Liver (tissue), 9 donors: ENCODE data around the gene TIMM17B. TPM values are rescaled to one million over a fixed set of nuclear protein-coding genes. Genes with fewer than 3 reads are reported as not detected.

Experiments used
- DNase-seq: peaks from one replicate; pipeline ENCODE4 v3.0.0-alpha.2; 2017; ENCODE audit warnings: low spot score
- H3K27ac ChIP-seq, 2 donors: one replicate each; pipeline ENCODE4 v1.7.0; 2013; ENCODE audit warnings: inconsistent platforms in 2 of 2, low read length in 2 of 2, control low read depth in 1 of 2, low read depth in 1 of 2, mild to moderate bottlenecking in 1 of 2
- H3K27me3 ChIP-seq, 4 donors: one replicate each; pipeline versions ENCODE4 v1.6.1 to v1.7.0; 2013; ENCODE audit warnings: low read length in 3 of 4, inconsistent platforms in 1 of 4, mild to moderate bottlenecking in 1 of 4, moderate library complexity in 1 of 4; ENCODE audit not compliant: control insufficient read depth in 4 of 4, insufficient read depth in 4 of 4
- H3K36me3 ChIP-seq, 4 donors: one replicate each; pipeline versions ENCODE4 v1.6.1 to v1.7.0; 2013; ENCODE audit warnings: low read length in 3 of 4, mild to moderate bottlenecking in 3 of 4, low read depth in 1 of 4, moderate library complexity in 1 of 4; ENCODE audit not compliant: control insufficient read depth in 4 of 4, insufficient read depth in 3 of 4
- H3K4me1 ChIP-seq, 4 donors: one replicate each; pipeline versions ENCODE4 v1.6.1 to v1.7.0; 2013; ENCODE audit warnings: low read length in 3 of 4, mild to moderate bottlenecking in 3 of 4, moderate library complexity in 1 of 4; ENCODE audit not compliant: control insufficient read depth in 4 of 4, insufficient read depth in 4 of 4
- H3K4me3 ChIP-seq, 3 donors: one replicate each; pipeline versions ENCODE4 v1.6.1 to v1.7.0; 2013; ENCODE audit warnings: low read length in 3 of 3, control low read depth in 1 of 3, low read depth in 1 of 3, mild to moderate bottlenecking in 1 of 3
- H3K9ac ChIP-seq, 2 donors: one replicate each; pipeline ENCODE4 v1.7.0; 2013; ENCODE audit warnings: low read length in 2 of 2, mild to moderate bottlenecking in 2 of 2, moderate library complexity in 2 of 2, control low read depth in 1 of 2, low read depth in 1 of 2
- H3K9me3 ChIP-seq, 4 donors: one replicate each; pipeline versions ENCODE4 v1.6.1 to v1.7.0; 2013; ENCODE audit warnings: low read length in 3 of 4; ENCODE audit not compliant: control insufficient read depth in 4 of 4
- EGR1 ChIP-seq, 2 donors: IDR thresholded peaks; 2 replicates each; pipeline ENCODE4 v1.6.1; 2016 to 2018; ENCODE audit warnings: antibody characterized with exemption in 2 of 2, low read depth in 2 of 2
- FOXA1 ChIP-seq: IDR thresholded peaks from 2 replicates; pipeline ENCODE4 v1.6.1; 2016; ENCODE audit warnings: antibody characterized with exemption
- GABPA ChIP-seq, 2 donors: IDR thresholded peaks in 1 of 2; conservative IDR thresholded peaks in 1 of 2; 2 replicates each; pipeline ENCODE4 v1.6.1; 2016; ENCODE audit warnings: antibody characterized with exemption in 2 of 2, mild to moderate bottlenecking in 1 of 2, moderate library complexity in 1 of 2
- HNF4A ChIP-seq, 2 donors: conservative IDR thresholded peaks; 2 replicates each; pipeline ENCODE4 v1.6.1; 2016; ENCODE audit warnings: antibody characterized with exemption in 2 of 2, mild to moderate bottlenecking in 2 of 2
- HNF4G ChIP-seq: IDR thresholded peaks from 2 replicates; pipeline ENCODE4 v1.6.1; 2016; ENCODE audit warnings: antibody characterized with exemption
- JUND ChIP-seq, 2 donors: IDR thresholded peaks; 2 replicates each; pipeline ENCODE4 v1.6.1; 2016; ENCODE audit warnings: antibody characterized with exemption in 2 of 2
- NR2F2 ChIP-seq: IDR thresholded peaks from 2 replicates; pipeline ENCODE4 v1.6.1; 2016; ENCODE audit warnings: antibody characterized with exemption
- RAD21 ChIP-seq, 2 donors: IDR thresholded peaks; 2 replicates each; pipeline ENCODE4 v1.6.1; 2016; ENCODE audit warnings: antibody characterized with exemption in 2 of 2, mild to moderate bottlenecking in 2 of 2
- RXRA ChIP-seq, 2 donors: IDR thresholded peaks; 2 replicates each; pipeline ENCODE4 v1.6.1; 2017 to 2018; ENCODE audit warnings: antibody characterized with exemption in 2 of 2, mild to moderate bottlenecking in 1 of 2
- SP1 ChIP-seq: IDR thresholded peaks from 2 replicates; pipeline ENCODE4 v1.6.1; 2018; ENCODE audit warnings: antibody characterized with exemption, mild to moderate bottlenecking
- YY1 ChIP-seq: IDR thresholded peaks from 2 replicates; pipeline ENCODE4 v1.6.1; 2016; ENCODE audit warnings: antibody characterized with exemption, mild to moderate bottlenecking
- WGBS: extraction: QIAGEN DNeasy Blood & Tissue Kit; methylation state at CpG from one replicate; pipeline ENCODE4 v1.1.7; 2013; 5-methylcytosine and 5-hydroxymethylcytosine counted together
- polyA plus RNA-seq, 2 donors: library from polyadenylated mRNA; stranded (reverse) in 1 of 2; unstranded in 1 of 2; fragments of 200-250 nt in 1 of 2; fragments of >200 nt in 1 of 2; fragmentation: Nextera tagmentation in 1 of 2; extraction: Ambion mirVana in 1 of 2; gene quantifications; one replicate each; pipeline versions ENCODE4 v1.2.1 to v1.2.3, GENCODE V29; 2013 to 2015
- total RNA-seq, 2 donors: library from RNA; depleted of rRNA; stranded (reverse); fragments of >200 nt; gene quantifications; one replicate each; pipeline ENCODE4 v1.2.3, GENCODE V29; 2014
- TF ChIP-seq, protein P1 (sequence below): IDR thresholded peaks from 2 replicates; pipeline ENCODE4 v1.6.1; 2016; ENCODE audit warnings: antibody characterized with exemption
- TF ChIP-seq, protein P2 (sequence below): IDR thresholded peaks from 2 replicates; pipeline ENCODE4 v1.6.1; 2016; ENCODE audit warnings: antibody characterized with exemption
- TF ChIP-seq, protein P3 (sequence below): IDR thresholded peaks from 2 replicates; pipeline ENCODE4 v1.6.1; 2016; ENCODE audit warnings: antibody characterized with exemption
- TF ChIP-seq, protein P4 (sequence below): fragments of 150-350 bp; IDR thresholded peaks from 2 replicates; pipeline ENCODE4 v1.5.1; 2017; ENCODE audit warnings: improper control_type of control experiment, low read depth, low read length; ENCODE audit not compliant: missing input control
- TF ChIP-seq, protein P5 (sequence below): IDR thresholded peaks from 2 replicates; pipeline ENCODE4 v1.6.1; 2016; ENCODE audit warnings: antibody characterized with exemption, mild to moderate bottlenecking
- donor health status: healthy.
- donor health status: healthy.
- donor health status: healthy.
- donor health status: healthy.
- donor health status: healthy.

The TIMM17B gene
- total and polyA plus RNA-seq, 4 donors: 22.8 to 53.1 (median 30.0) TPM

DNA sequence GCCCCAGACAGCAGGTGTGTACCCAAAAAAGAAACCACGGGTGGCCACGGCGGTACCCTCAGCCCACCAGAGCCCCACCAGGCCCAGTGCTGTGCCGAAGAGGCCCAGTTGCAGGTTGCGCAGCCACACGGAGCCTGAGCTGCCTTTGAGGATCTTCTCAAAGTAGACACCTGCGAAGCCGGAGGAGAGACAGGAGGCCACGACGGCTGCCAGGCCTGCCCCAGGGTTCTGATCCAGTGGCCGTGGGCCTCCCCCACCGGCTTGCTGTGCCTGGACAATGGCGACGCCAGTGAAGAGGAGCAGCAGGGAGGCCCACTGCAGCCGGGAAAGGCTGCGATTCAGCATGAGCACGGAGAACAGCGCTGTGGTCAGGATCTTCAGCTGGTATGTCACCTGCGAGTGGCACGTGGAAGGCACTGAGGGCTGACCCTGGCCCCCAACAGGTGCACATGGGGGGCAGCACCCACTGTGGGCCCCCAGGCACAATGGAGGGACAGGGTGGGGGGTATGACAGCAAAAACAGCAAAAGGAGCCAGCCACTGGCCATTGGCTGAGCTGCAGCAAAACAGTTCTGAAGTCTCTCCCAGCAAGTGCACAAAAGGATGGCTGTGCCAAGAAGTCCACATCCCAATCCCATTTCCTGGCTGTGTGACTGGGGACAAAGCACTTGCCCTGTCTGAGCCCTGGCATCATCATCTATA, 7.7 kb upstream of the TIMM17B start:
- 96% methylated on average over 20 of the region's 20 CpGs for WGBS
- Histone ChIP-seq H3K27ac (no peak overlapping the region), H3K4me3 (no peak overlapping the region), H3K9ac (no peak overlapping the region), H3K36me3 (peaks cover 4 to 45% (median 14%) of the 10 kb centered on the region in 4 donors), H3K27me3 (no peaks in the 10 kb centered on the region), H3K4me1 (peaks cover 0 to under 1% (median 0%) of the 10 kb centered on the region in 4 donors), H3K9me3 (no peaks in the 10 kb centered on the region)
- DNase-seq: no peak
- no peak for TF ChIP-seq JUND (IDR thresholded peaks at IDR 0.05)
- no peak for TF ChIP-seq HNF4G
- no peak for TF ChIP-seq SP1
- no peak for TF ChIP-seq RAD21 (IDR thresholded peaks at IDR 0.05)
- TF ChIP-seq GABPA (IDR thresholded peaks at IDR 0.05 in 1 of 2, conservative IDR thresholded peaks at IDR 0.05 in 1 of 2): no peak
- TF ChIP-seq HNF4A (conservative IDR thresholded peaks at IDR 0.05): no peak
- TF ChIP-seq, protein P1, sequence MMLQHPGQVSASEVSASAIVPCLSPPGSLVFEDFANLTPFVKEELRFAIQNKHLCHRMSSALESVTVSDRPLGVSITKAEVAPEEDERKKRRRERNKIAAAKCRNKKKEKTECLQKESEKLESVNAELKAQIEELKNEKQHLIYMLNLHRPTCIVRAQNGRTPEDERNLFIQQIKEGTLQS: no peak
- TF ChIP-seq, protein P2, sequence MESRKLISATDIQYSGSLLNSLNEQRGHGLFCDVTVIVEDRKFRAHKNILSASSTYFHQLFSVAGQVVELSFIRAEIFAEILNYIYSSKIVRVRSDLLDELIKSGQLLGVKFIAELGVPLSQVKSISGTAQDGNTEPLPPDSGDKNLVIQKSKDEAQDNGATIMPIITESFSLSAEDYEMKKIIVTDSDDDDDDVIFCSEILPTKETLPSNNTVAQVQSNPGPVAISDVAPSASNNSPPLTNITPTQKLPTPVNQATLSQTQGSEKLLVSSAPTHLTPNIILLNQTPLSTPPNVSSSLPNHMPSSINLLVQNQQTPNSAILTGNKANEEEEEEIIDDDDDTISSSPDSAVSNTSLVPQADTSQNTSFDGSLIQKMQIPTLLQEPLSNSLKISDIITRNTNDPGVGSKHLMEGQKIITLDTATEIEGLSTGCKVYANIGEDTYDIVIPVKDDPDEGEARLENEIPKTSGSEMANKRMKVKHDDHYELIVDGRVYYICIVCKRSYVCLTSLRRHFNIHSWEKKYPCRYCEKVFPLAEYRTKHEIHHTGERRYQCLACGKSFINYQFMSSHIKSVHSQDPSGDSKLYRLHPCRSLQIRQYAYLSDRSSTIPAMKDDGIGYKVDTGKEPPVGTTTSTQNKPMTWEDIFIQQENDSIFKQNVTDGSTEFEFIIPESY: no peak
- no peak for TF ChIP-seq NR2F2
- TF ChIP-seq YY1: no peak
- no peak for TF ChIP-seq FOXA1
- TF ChIP-seq, protein P3, sequence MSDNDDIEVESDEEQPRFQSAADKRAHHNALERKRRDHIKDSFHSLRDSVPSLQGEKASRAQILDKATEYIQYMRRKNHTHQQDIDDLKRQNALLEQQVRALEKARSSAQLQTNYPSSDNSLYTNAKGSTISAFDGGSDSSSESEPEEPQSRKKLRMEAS: no peak
- TF ChIP-seq, protein P4, sequence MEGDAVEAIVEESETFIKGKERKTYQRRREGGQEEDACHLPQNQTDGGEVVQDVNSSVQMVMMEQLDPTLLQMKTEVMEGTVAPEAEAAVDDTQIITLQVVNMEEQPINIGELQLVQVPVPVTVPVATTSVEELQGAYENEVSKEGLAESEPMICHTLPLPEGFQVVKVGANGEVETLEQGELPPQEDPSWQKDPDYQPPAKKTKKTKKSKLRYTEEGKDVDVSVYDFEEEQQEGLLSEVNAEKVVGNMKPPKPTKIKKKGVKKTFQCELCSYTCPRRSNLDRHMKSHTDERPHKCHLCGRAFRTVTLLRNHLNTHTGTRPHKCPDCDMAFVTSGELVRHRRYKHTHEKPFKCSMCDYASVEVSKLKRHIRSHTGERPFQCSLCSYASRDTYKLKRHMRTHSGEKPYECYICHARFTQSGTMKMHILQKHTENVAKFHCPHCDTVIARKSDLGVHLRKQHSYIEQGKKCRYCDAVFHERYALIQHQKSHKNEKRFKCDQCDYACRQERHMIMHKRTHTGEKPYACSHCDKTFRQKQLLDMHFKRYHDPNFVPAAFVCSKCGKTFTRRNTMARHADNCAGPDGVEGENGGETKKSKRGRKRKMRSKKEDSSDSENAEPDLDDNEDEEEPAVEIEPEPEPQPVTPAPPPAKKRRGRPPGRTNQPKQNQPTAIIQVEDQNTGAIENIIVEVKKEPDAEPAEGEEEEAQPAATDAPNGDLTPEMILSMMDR: no peak
- no peak for TF ChIP-seq EGR1 (IDR thresholded peaks at IDR 0.05; ENCODE audit: low read depth in 2 of 2)
- no peak for TF ChIP-seq RXRA (IDR thresholded peaks at IDR 0.05)

DNA sequence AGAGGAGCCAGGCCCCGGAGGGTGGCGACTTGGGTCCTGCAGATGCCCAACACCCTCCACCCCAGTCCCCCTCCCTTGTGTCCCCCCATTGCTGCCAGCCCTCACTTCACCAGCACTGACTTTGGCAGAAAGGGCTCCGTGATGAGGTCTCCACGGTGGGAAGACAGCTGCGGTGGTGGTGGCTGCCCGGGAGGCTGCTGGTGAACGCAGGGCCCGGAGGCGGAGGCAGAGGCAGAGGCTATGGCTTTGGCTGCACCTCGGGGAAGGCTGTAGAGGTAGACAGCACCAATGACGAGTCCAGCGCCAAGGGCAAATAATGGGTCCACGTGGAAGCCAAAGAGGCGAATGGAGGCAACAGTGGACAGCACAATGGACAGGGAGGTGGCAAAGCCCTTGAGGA, 7.1 kb upstream of the TIMM17B start:
- no peak overlapping the region for H3K27ac ChIP-seq
- H3K27me3 ChIP-seq: no peaks in the 10 kb centered on the region
- 93% methylated on average over 14 of the region's 14 CpGs for WGBS
- H3K4me3 ChIP-seq: no peak overlapping the region
- no peak for DNase-seq
- no peaks in the 10 kb centered on the region for H3K4me1 ChIP-seq
- H3K9me3 ChIP-seq: no peaks in the 10 kb centered on the region
- H3K9ac ChIP-seq: no peak overlapping the region
- H3K36me3 ChIP-seq: peaks cover 4 to 46% (median 14%) of the 10 kb centered on the region in 4 donors
- TF ChIP-seq JUND (IDR thresholded peaks at IDR 0.05) (no peak), GABPA (IDR thresholded peaks at IDR 0.05 in 1 of 2, conservative IDR thresholded peaks at IDR 0.05 in 1 of 2) (no peak), NR2F2 (no peak), HNF4G (no peak), EGR1 (IDR thresholded peaks at IDR 0.05; ENCODE audit: low read depth in 2 of 2) (no peak), RAD21 (IDR thresholded peaks at IDR 0.05) (no peak)
- TF ChIP-seq, protein P1: no peak
- TF ChIP-seq, protein P4: no peak
- TF ChIP-seq, protein P5, sequence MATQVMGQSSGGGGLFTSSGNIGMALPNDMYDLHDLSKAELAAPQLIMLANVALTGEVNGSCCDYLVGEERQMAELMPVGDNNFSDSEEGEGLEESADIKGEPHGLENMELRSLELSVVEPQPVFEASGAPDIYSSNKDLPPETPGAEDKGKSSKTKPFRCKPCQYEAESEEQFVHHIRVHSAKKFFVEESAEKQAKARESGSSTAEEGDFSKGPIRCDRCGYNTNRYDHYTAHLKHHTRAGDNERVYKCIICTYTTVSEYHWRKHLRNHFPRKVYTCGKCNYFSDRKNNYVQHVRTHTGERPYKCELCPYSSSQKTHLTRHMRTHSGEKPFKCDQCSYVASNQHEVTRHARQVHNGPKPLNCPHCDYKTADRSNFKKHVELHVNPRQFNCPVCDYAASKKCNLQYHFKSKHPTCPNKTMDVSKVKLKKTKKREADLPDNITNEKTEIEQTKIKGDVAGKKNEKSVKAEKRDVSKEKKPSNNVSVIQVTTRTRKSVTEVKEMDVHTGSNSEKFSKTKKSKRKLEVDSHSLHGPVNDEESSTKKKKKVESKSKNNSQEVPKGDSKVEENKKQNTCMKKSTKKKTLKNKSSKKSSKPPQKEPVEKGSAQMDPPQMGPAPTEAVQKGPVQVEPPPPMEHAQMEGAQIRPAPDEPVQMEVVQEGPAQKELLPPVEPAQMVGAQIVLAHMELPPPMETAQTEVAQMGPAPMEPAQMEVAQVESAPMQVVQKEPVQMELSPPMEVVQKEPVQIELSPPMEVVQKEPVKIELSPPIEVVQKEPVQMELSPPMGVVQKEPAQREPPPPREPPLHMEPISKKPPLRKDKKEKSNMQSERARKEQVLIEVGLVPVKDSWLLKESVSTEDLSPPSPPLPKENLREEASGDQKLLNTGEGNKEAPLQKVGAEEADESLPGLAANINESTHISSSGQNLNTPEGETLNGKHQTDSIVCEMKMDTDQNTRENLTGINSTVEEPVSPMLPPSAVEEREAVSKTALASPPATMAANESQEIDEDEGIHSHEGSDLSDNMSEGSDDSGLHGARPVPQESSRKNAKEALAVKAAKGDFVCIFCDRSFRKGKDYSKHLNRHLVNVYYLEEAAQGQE: no peak
